GM12872 (cell line): ENCODE data around the gene ENPP1.

Experiments used
- CTCF ChIP-seq: IDR thresholded peaks from 3 replicates; pipeline ENCODE4 v1.5.1; 2011; ENCODE audit warnings: low read depth, mild to moderate bottlenecking, low read length, moderate library complexity; ENCODE audit not compliant: insufficient read depth

The ENPP1 gene

GRCh38 chr6:131775886-131776285 is 31.9 kb upstream of the ENPP1 start:
- TF ChIP-seq CTCF = no peak

GRCh38 chr6:131776985-131777384 is 30.8 kb upstream of the ENPP1 start:
- TF ChIP-seq CTCF = no peak

- no peak for TF ChIP-seq CTCF
These were observed 29.7 kb upstream of the ENPP1 start for GRCh38 chr6:131778169-131778568.

GRCh38 chr6:131779304-131779703 is 28.5 kb upstream of the ENPP1 start:
- no peak for TF ChIP-seq CTCF

GRCh38 chr6:131780600-131780999 is 27.2 kb upstream of the ENPP1 start:
- no peak for TF ChIP-seq CTCF

- TF ChIP-seq CTCF = no peak
These were observed 26.1 kb upstream of the ENPP1 start for GRCh38 chr6:131781687-131782086.

- TF ChIP-seq CTCF = no peak
These were observed 25.1 kb upstream of the ENPP1 start for GRCh38 chr6:131782764-131783163.

GRCh38 chr6:131784561-131784960 is 23.3 kb upstream of the ENPP1 start:
- no peak for TF ChIP-seq CTCF
